ENCODE data around the gene HIPK4. TPM values are rescaled to one million over a fixed set of nuclear protein-coding genes. Genes with fewer than 3 reads are reported as not detected.
"Not testable (repeated sequence)": the region's sequence is repeated elsewhere in the genome, so short reads cannot be mapped to it uniquely, and the experiment has no call there.

The HIPK4 gene
- total RNA-seq, 1 donor from 2014 or later = not detected

- no peak overlapping the region for H3K27ac ChIP-seq (ENCODE audit: low read depth, low read length)
- FAIRE-seq = no peak
- no peaks in the 10 kb centered on the region for H3K9me3 ChIP-seq (ENCODE audit: insufficient read depth, low read depth, low read length)
- H3K4me1 ChIP-seq (ENCODE audit: insufficient read depth, low read length) = no peaks in the 10 kb centered on the region
- H3K27me3 Mint-ChIP-seq (ENCODE audit: low read depth, unreplicated experiment) = no peaks in the 10 kb centered on the region
- no peak overlapping the region for H2AFZ ChIP-seq (ENCODE audit: low read depth, low read length)
- H4K20me1 ChIP-seq (ENCODE audit: insufficient read depth, low read length) = peaks cover 8% of the 10 kb centered on the region
- TF ChIP-seq CTCF (IDR thresholded peaks at IDR 0.05; ENCODE audit: insufficient read depth, low read depth, low read length) (no peak), EZH2 (IDR thresholded peaks at IDR 0.05; ENCODE audit: insufficient read depth, low read length) (no peak)
- peaks cover 3% of the 10 kb centered on the region for H3K36me3 ChIP-seq (ENCODE audit: insufficient read depth, low read length)
- no peak for DNase-seq (ENCODE audit: low read depth)
- no peak overlapping the region for H3K4me2 ChIP-seq (ENCODE audit: low read length)
- no peaks in the 10 kb centered on the region for H3K4me1 Mint-ChIP-seq (ENCODE audit: low read depth, unreplicated experiment)
- peaks cover 29% of the 10 kb centered on the region for H3K36me3 Mint-ChIP-seq (ENCODE audit: low read depth, unreplicated experiment)
- no peak overlapping the region for H3K27ac Mint-ChIP-seq (ENCODE audit: unreplicated experiment)
- H3K9me3 Mint-ChIP-seq (ENCODE audit: unreplicated experiment) = no peaks in the 10 kb centered on the region
- no peaks in the 10 kb centered on the region for H3K79me2 ChIP-seq (ENCODE audit: insufficient read depth, low read length)
- H3K27me3 ChIP-seq (ENCODE audit: insufficient read depth, low read length) = no peaks in the 10 kb centered on the region
- no peak overlapping the region for H3K4me3 Mint-ChIP-seq (ENCODE audit: unreplicated experiment)
- H3K4me3 ChIP-seq (ENCODE audit: insufficient read depth, low read depth, low read length) = no peak overlapping the region
- no peak overlapping the region for H3K9ac ChIP-seq (ENCODE audit: low read length)
Observed at GRCh38 chr19:40374084-40374483, 15.9 kb downstream of the HIPK4 start.

- Histone ChIP-seq H3K4me2 (ENCODE audit: low read length) (no peak overlapping the region), H4K20me1 (ENCODE audit: insufficient read depth, low read length) (peaks cover 27% of the 10 kb centered on the region), H3K4me3 (ENCODE audit: insufficient read depth, low read depth, low read length) (no peak overlapping the region), H3K9ac (ENCODE audit: low read length) (no peak overlapping the region), H3K4me1 (ENCODE audit: insufficient read depth, low read length) (peaks cover 4% of the 10 kb centered on the region), H3K27me3 (ENCODE audit: insufficient read depth, low read length) (no peaks in the 10 kb centered on the region), H3K27ac (ENCODE audit: low read depth, low read length) (no peak overlapping the region), H2AFZ (ENCODE audit: low read depth, low read length) (no peak overlapping the region), H3K79me2 (ENCODE audit: insufficient read depth, low read length) (no peaks in the 10 kb centered on the region), H3K9me3 (ENCODE audit: insufficient read depth, low read depth, low read length) (no peaks in the 10 kb centered on the region), H3K36me3 (ENCODE audit: insufficient read depth, low read length) (peaks cover 3% of the 10 kb centered on the region)
- DNase-seq (ENCODE audit: low read depth) (no peak), FAIRE-seq (no peak)
- Mint-ChIP-seq H3K36me3 (ENCODE audit: low read depth, unreplicated experiment) (peaks cover 23% of the 10 kb centered on the region), H3K4me1 (ENCODE audit: low read depth, unreplicated experiment) (peaks cover 10% of the 10 kb centered on the region), H3K9me3 (ENCODE audit: unreplicated experiment) (no peaks in the 10 kb centered on the region), H3K27ac (ENCODE audit: unreplicated experiment) (no peak overlapping the region), H3K4me3 (ENCODE audit: unreplicated experiment) (no peak overlapping the region), H3K27me3 (ENCODE audit: low read depth, unreplicated experiment) (no peaks in the 10 kb centered on the region)
- TF ChIP-seq EZH2 (IDR thresholded peaks at IDR 0.05; ENCODE audit: insufficient read depth, low read length) (no peak), CTCF (IDR thresholded peaks at IDR 0.05; ENCODE audit: insufficient read depth, low read depth, low read length) (no peak)
Observed at GRCh38 chr19:40371802-40372122, 18.2 kb downstream of the HIPK4 start.

- no peak for TF ChIP-seq EZH2 (IDR thresholded peaks at IDR 0.05; ENCODE audit: insufficient read depth, low read length)
- TF ChIP-seq CTCF (IDR thresholded peaks at IDR 0.05; ENCODE audit: insufficient read depth, low read depth, low read length) = no peak
- peaks cover 27% of the 10 kb centered on the region for H4K20me1 ChIP-seq (ENCODE audit: insufficient read depth, low read length)
- no peaks in the 10 kb centered on the region for H3K9me3 Mint-ChIP-seq (ENCODE audit: unreplicated experiment)
- peaks cover 3% of the 10 kb centered on the region for H3K36me3 ChIP-seq (ENCODE audit: insufficient read depth, low read length)
- H3K4me1 ChIP-seq (ENCODE audit: insufficient read depth, low read length) = peaks cover 9% of the 10 kb centered on the region
- no peak overlapping the region for H3K27ac Mint-ChIP-seq (ENCODE audit: unreplicated experiment)
- H3K27ac ChIP-seq (ENCODE audit: low read depth, low read length) = no peak overlapping the region
- no peaks in the 10 kb centered on the region for H3K79me2 ChIP-seq (ENCODE audit: insufficient read depth, low read length)
- H3K4me3 Mint-ChIP-seq (ENCODE audit: unreplicated experiment) = no peak overlapping the region
- no peaks in the 10 kb centered on the region for H3K27me3 Mint-ChIP-seq (ENCODE audit: low read depth, unreplicated experiment)
- H3K9ac ChIP-seq (ENCODE audit: low read length) = no peak overlapping the region
- H3K9me3 ChIP-seq (ENCODE audit: insufficient read depth, low read depth, low read length) = no peaks in the 10 kb centered on the region
- DNase-seq (ENCODE audit: low read depth) (no peak), FAIRE-seq (no peak)
- H2AFZ ChIP-seq (ENCODE audit: low read depth, low read length) = no peak overlapping the region
- H3K4me1 Mint-ChIP-seq (ENCODE audit: low read depth, unreplicated experiment) = peaks cover 12% of the 10 kb centered on the region
- H3K4me2 ChIP-seq (ENCODE audit: low read length) = no peak overlapping the region
- H3K4me3 ChIP-seq (ENCODE audit: insufficient read depth, low read depth, low read length) = no peak overlapping the region
- peaks cover 23% of the 10 kb centered on the region for H3K36me3 Mint-ChIP-seq (ENCODE audit: low read depth, unreplicated experiment)
- no peaks in the 10 kb centered on the region for H3K27me3 ChIP-seq (ENCODE audit: insufficient read depth, low read length)
Observed at GRCh38 chr19:40370997-40371801, 18.8 kb downstream of the HIPK4 start.

DNA sequence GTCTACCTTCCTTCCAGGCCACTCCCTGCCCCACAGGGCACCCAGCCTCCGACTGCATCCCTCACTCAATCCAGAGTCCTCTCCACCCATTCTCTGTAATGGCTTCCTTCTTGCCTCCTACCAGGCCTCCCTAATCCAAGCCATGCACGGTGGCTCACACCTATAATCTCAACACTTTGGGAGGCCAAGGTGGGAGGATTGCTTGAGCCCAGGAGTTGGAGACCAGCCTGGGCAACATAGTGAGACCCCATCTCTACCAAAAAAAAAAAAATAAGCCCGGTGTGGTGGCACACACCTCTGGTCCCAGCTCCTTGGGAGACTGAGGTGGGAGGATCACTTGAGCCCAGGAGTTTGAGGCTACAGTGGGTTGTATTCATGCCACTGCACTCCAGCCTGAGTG is 19.7 kb downstream of the HIPK4 start:
- not testable (repeated sequence) for H3K27ac Mint-ChIP-seq (ENCODE audit: unreplicated experiment); DNase-seq (ENCODE audit: low read depth); H3K27me3 ChIP-seq (ENCODE audit: insufficient read depth, low read length); H3K79me2 ChIP-seq (ENCODE audit: insufficient read depth, low read length); H3K9ac ChIP-seq (ENCODE audit: low read length); H3K4me3 ChIP-seq (ENCODE audit: insufficient read depth, low read depth, low read length); H3K9me3 ChIP-seq (ENCODE audit: insufficient read depth, low read depth, low read length); H3K27me3 Mint-ChIP-seq (ENCODE audit: low read depth, unreplicated experiment); H3K9me3 Mint-ChIP-seq (ENCODE audit: unreplicated experiment); H3K36me3 ChIP-seq (ENCODE audit: insufficient read depth, low read length); H3K4me2 ChIP-seq (ENCODE audit: low read length); H3K4me3 Mint-ChIP-seq (ENCODE audit: unreplicated experiment); FAIRE-seq; H3K27ac ChIP-seq (ENCODE audit: low read depth, low read length); H2AFZ ChIP-seq (ENCODE audit: low read depth, low read length)
- H3K36me3 Mint-ChIP-seq (ENCODE audit: low read depth, unreplicated experiment) = peaks cover 20% of the 10 kb centered on the region
- Histone ChIP-seq H3K4me1 (ENCODE audit: insufficient read depth, low read length) (peaks cover 13% of the 10 kb centered on the region), H4K20me1 (ENCODE audit: insufficient read depth, low read length) (peaks cover 27% of the 10 kb centered on the region)
- peaks cover 12% of the 10 kb centered on the region for H3K4me1 Mint-ChIP-seq (ENCODE audit: low read depth, unreplicated experiment)
